ENCODE data around the gene DENND4A. TPM values are rescaled to one million over a fixed set of nuclear protein-coding genes. Genes with fewer than 3 reads are reported as not detected.

The DENND4A gene
- total and polyA plus RNA-seq, 11 donors: 2.7 to 26.6 (median 15.1) TPM

GRCh38 chr15:65829130-65829764 is 37.2 kb upstream of the DENND4A start:
- Histone ChIP-seq H3K4me3 (no peak overlapping the region), H3K36me3 (no peaks in the 10 kb centered on the region), H3K9me3 (no peaks in the 10 kb centered on the region), H3K27me3 (no peaks in the 10 kb centered on the region), H3K4me1 (peaks cover 12 to 53% (median 24%) of the 10 kb centered on the region in 12 donors), H3K27ac (peak overlapping the region in 1 of 12 donors; percentile 53)
- TF ChIP-seq POLR2A (IDR thresholded peaks at IDR 0.05) (no peak), CTCF (IDR thresholded peaks at IDR 0.05) (peak; percentile 13 to 38 (median 26))
- intact Hi-C loops (cut with DNase I): loop anchor here in 4 of 10 donors (10.0 kb wide), 2 partner anchors 54 to 194 kb away; no protein-coding TSS in a partner anchor
- ATAC-seq (no peak), DNase-seq (no peak)
- 71 to 74% (median 73%) methylated on average over 7 of the region's 7 CpGs for WGBS, 4 donors

- no peaks in the 10 kb centered on the region for H3K27me3 ChIP-seq
- no peak for ATAC-seq
- H3K36me3 ChIP-seq: no peaks in the 10 kb centered on the region
- no peaks in the 10 kb centered on the region for H3K9me3 ChIP-seq
- DNase-seq: no peak
- intact Hi-C loops (cut with DNase I): loop anchor here in 4 of 10 donors (10.0 kb wide), 2 partner anchors 54 to 194 kb away; no protein-coding TSS in a partner anchor
- TF ChIP-seq POLR2A (IDR thresholded peaks at IDR 0.05) (no peak), CTCF (IDR thresholded peaks at IDR 0.05) (no peak)
- no peak overlapping the region for H3K4me3 ChIP-seq
- peaks cover 10 to 52% (median 17%) of the 10 kb centered on the region in 12 donors for H3K4me1 ChIP-seq
- WGBS, 4 donors: 89 to 95% (median 93%) methylated on average over 2 of the region's 2 CpGs
- H3K27ac ChIP-seq: peak overlapping the region in 1 of 12 donors; percentile 53
These were observed 36.5 kb upstream of the DENND4A start for GRCh38 chr15:65828585-65828984.

DNA sequence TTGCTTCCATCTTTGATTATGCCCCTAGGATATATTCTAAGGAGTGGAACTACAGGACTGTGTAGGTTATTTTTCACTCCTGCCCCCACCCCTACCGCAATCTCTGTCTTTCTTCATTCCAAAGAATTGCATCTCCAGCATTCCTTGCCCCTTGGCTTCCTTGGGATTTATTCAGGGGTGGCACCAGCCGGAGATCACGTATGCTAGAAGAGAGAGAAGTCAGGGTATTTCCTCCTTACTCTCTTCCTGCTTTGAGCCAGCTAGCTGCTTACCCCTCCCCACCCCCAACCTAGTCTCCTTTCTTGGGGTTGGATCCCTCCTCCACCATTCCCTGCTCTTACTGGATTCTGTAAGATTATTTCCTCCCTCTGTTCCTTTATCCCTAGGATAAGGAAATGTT is 35.0 kb upstream of the DENND4A start:
- H3K4me1 ChIP-seq: peaks cover 0 to 40% (median 3%) of the 10 kb centered on the region in 12 donors
- TF ChIP-seq POLR2A (IDR thresholded peaks at IDR 0.05) (no peak), CTCF (IDR thresholded peaks at IDR 0.05) (no peak)
- 78 to 93% (median 86%) methylated on average over 3 of the region's 3 CpGs for WGBS, 4 donors
- ATAC-seq (no peak), DNase-seq (no peak)
- H3K36me3 ChIP-seq: no peaks in the 10 kb centered on the region
- no peaks in the 10 kb centered on the region for H3K9me3 ChIP-seq
- H3K27ac ChIP-seq: no peak overlapping the region
- intact Hi-C loops (cut with DNase I): loop anchor here in 4 of 10 donors (10.0 kb wide), 2 partner anchors 52 to 192 kb away; no protein-coding TSS in a partner anchor
- H3K4me3 ChIP-seq: no peak overlapping the region
- H3K27me3 ChIP-seq: no peaks in the 10 kb centered on the region

DNA sequence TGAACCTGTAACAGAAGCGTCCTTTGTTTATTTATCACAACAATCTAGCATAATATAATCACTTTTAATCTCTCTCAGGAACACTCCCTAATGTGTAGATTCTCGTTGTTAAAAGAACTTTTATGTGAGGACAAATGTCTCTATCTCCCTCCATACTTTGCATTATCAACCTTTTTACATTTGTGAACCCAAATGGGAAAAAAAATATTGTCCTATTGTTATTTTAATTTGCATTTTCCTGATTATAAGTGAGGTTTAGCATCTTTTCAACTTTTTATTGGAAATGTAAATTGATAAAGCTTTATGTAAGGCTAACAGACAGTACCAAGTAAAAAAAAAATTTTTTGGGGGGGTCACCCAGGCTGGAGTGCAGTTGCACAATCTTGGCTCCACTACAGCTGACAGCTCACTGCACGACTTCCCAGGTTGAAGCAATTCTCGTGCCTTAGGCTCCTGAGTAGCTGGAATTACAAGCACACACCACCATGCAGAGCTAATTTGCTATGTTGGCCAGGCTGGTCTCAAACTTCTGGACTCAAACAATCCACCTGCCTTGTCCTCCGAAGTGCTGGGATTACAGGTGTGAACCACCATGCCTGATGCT is 33.0 kb upstream of the DENND4A start:
- H3K27ac ChIP-seq: no peak overlapping the region
- H3K9me3 ChIP-seq: no peaks in the 10 kb centered on the region
- DNase-seq (no peak), ATAC-seq (peak in 1 of 4 donors; percentile 62)
- intact Hi-C loops (cut with DNase I): loop anchor here in 4 of 10 donors (10.0 kb wide), 2 partner anchors 50 to 190 kb away; no protein-coding TSS in a partner anchor
- H3K27me3 ChIP-seq: no peaks in the 10 kb centered on the region
- no peak overlapping the region for H3K4me3 ChIP-seq
- peaks cover 0 to 45% (median 0%) of the 10 kb centered on the region in 12 donors for H3K4me1 ChIP-seq
- H3K36me3 ChIP-seq: no peaks in the 10 kb centered on the region
- TF ChIP-seq CTCF (IDR thresholded peaks at IDR 0.05) (no peak), POLR2A (IDR thresholded peaks at IDR 0.05) (no peak)
- WGBS, 4 donors: 81 to 86% (median 85%) methylated on average over 5 of the region's 5 CpGs
